ENCODE measurements around the gene ZNF213. TPM values are rescaled to one million over a fixed set of nuclear protein-coding genes. Genes with fewer than 3 reads are reported as not detected.
"Not testable (repeated sequence)": the region's sequence is repeated elsewhere in the genome, so short reads cannot be mapped to it uniquely, and the experiment has no call there.

ZNF213 gene
- polyA plus RNA-seq, 4 donors: 10.8 to 12.8 (median 11.8) TPM

DNA sequence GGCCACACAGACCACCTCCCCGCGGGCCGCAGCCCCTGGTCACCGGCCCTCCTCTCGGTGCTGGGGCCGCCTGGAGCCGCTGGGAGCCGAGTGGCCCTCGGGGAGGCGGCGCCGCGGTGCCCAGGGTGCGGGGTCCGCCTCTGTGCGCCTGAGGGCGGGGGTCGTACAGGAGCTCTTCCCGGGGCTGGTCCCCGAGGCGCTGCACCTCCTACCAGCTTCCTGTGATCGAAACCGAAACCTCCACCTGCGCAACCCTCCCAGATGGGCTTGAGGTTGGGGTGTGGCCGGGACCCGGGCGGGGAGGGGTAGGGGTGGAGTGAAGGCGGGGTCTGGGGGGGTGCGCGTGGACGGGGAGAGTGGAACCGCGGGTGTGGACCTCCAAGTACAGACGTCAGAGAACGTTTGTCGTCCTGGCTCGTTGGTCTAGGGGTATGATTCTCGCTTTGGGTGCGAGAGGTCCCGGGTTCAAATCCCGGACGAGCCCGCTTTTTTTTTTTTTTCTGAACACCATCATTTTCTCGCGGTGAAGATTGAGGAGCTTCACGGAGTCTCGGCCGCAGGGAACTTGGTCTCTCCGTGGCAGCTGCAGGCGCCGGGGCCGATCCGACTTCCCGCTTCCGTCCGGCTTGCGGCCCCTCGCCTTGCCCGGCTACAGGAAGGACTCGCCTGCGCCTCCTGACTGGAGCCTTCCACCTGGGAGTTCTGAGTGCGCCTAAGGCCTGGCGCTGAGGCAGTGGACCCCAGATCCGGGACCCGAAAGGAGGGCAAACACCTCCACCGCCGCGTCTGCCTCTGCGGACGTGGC, 23.9 kb downstream of the ZNF213 start:
- DNase-seq (peak; percentile 92 to 96), FAIRE-seq (no peak)
- no peaks in the 10 kb centered on the region for H3K36me3 ChIP-seq (ENCODE audit: control insufficient read depth in 3 of 3, insufficient read depth in 2 of 3, low read depth in 1 of 3, low read length in 3 of 3)
- H3K4me3 ChIP-seq (ENCODE audit: low read depth in 1 of 3, low read length in 3 of 3): peak overlapping the region; percentile 70 to 94 (median 72)
- peaks cover 0 to 36% (median 0%) of the 10 kb centered on the region in 3 donors for H3K27me3 ChIP-seq (ENCODE audit: control insufficient read depth in 3 of 3, insufficient read depth in 3 of 3, low read length in 3 of 3)
- WGBS, 3 donors: 1 to 2% (median 2%) methylated on average over 55 to 70 of the region's 70 CpGs
- peaks cover 0 to 8% (median 0%) of the 10 kb centered on the region in 3 donors for H3K4me1 ChIP-seq (ENCODE audit: control insufficient read depth in 3 of 3, insufficient read depth in 2 of 3, low read depth in 1 of 3, low read length in 2 of 3)
- H3K27ac ChIP-seq (ENCODE audit: low read depth in 1 of 3, low read length in 2 of 3): peak overlapping the region; percentile 86 to 92 (median 86)
- peaks cover 0 to 3% of the 10 kb centered on the region in 2 donors for H3K9me3 ChIP-seq (ENCODE audit: control insufficient read depth in 2 of 2, insufficient read depth in 1 of 2, low read depth in 1 of 2, low read length in 1 of 2)

DNA sequence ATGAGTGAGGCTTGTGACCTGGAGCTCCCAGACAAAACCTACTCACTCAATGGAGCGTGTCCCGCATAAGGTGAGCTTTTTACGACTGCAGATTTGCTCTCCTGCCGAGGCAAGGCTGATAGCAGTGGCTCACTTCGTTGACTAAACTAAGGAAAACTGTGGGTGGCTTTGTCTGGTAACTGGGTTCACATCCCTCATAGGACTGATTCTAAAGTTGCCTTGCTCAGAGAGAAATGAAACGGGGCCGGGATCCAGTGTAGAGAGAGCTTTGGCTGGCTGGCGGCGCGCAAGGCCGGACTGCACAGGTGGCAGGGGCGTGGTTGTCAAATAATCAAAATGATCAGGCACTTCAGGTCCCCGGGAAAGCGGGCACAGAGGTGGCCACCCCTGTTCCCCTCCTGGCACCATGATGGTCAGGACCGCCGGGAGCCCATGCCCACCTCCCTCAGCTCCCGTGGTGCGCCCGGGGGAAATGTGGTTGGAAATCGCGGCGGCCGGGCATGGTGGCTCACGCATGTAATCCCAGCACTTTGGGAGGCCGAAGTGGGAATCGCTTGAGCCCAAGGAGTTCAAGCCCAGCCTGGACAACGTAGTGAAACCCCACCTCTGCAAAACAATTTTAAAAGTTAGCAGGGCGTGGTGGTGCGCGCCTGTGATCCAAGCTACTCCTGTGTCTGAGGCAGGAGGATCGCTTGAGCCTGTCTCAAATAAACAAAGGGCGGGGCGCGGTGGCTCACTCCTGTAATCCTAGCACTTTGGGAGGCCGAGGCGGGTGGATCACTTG, 26.6 kb downstream of the ZNF213 start:
- 50 to 80% (median 62%) methylated on average over 36 of the region's 36 CpGs for WGBS, 3 donors
- no peak overlapping the region for H3K4me3 ChIP-seq (ENCODE audit: low read depth in 1 of 3, low read length in 3 of 3)
- peaks cover 0 to 8% (median 0%) of the 10 kb centered on the region in 3 donors for H3K4me1 ChIP-seq (ENCODE audit: control insufficient read depth in 3 of 3, insufficient read depth in 2 of 3, low read depth in 1 of 3, low read length in 2 of 3)
- no peak for FAIRE-seq
- no peaks in the 10 kb centered on the region for H3K36me3 ChIP-seq (ENCODE audit: control insufficient read depth in 3 of 3, insufficient read depth in 2 of 3, low read depth in 1 of 3, low read length in 3 of 3)
- H3K27ac ChIP-seq (ENCODE audit: low read depth in 1 of 3, low read length in 2 of 3): no peak overlapping the region
- peak; percentile 31 to 40 for DNase-seq
- peaks cover 0 to 3% of the 10 kb centered on the region in 2 donors for H3K9me3 ChIP-seq (ENCODE audit: control insufficient read depth in 2 of 2, insufficient read depth in 1 of 2, low read depth in 1 of 2, low read length in 1 of 2)
- H3K27me3 ChIP-seq (ENCODE audit: control insufficient read depth in 3 of 3, insufficient read depth in 3 of 3, low read length in 3 of 3): peaks cover 0 to 36% (median 0%) of the 10 kb centered on the region in 3 donors

DNA sequence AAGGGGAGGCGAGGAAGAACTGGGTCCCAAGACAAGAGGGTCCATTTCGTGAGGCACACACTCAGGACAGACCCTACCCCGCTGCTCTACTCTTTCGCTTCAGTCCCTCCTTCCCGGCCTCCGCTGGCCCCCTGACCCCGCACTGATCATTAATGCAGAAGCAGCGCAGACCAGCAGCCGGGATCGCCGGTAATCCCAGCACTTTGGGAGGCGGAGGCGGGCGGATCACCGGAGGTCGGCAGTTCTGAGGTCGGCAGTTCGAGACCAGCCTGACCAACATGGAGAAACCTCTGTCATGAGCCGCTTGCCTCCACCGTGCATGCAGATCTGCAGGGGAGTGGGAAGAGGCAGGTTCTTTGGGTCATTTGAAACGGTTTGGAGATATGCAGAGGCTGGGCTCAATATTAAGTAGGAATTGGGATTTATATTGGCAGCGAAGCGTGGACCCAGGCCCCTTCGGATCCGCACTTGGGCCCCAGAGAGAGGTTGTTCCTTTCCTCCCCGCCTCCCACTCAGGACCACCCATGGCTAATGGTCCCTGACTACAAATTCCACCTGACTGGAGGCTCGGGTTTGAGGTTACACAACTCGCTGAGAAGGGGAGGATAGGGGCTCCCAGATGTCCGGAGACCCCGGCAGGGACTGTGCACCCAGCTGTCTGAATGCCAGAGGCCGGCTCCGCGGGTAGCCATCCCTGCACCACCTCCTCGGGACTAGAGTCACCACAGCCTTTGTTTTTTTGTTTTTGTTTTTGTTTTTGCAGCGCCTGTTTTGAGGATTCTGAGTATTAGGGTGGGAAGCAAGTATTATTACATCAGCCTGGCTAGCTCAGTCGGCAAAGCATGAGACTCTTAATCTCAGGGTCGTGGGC, 29.5 kb downstream of the ZNF213 start:
- Histone ChIP-seq H3K4me3 (ENCODE audit: low read depth in 1 of 3, low read length in 3 of 3) (no peak overlapping the region), H3K9me3 (ENCODE audit: control insufficient read depth in 2 of 2, insufficient read depth in 1 of 2, low read depth in 1 of 2, low read length in 1 of 2) (no peaks in the 10 kb centered on the region), H3K27me3 (ENCODE audit: control insufficient read depth in 3 of 3, insufficient read depth in 3 of 3, low read length in 3 of 3) (peaks cover 0 to 59% (median 0%) of the 10 kb centered on the region in 3 donors), H3K27ac (ENCODE audit: low read depth in 1 of 3, low read length in 2 of 3) (no peak overlapping the region), H3K36me3 (ENCODE audit: control insufficient read depth in 3 of 3, insufficient read depth in 2 of 3, low read depth in 1 of 3, low read length in 3 of 3) (no peaks in the 10 kb centered on the region), H3K4me1 (ENCODE audit: control insufficient read depth in 3 of 3, insufficient read depth in 2 of 3, low read depth in 1 of 3, low read length in 2 of 3) (peaks cover 0 to 3% (median 0%) of the 10 kb centered on the region in 3 donors)
- WGBS, 3 donors: 82 to 88% (median 86%) methylated on average over 37 of the region's 37 CpGs
- DNase-seq: no peak
- FAIRE-seq: no peak

DNA sequence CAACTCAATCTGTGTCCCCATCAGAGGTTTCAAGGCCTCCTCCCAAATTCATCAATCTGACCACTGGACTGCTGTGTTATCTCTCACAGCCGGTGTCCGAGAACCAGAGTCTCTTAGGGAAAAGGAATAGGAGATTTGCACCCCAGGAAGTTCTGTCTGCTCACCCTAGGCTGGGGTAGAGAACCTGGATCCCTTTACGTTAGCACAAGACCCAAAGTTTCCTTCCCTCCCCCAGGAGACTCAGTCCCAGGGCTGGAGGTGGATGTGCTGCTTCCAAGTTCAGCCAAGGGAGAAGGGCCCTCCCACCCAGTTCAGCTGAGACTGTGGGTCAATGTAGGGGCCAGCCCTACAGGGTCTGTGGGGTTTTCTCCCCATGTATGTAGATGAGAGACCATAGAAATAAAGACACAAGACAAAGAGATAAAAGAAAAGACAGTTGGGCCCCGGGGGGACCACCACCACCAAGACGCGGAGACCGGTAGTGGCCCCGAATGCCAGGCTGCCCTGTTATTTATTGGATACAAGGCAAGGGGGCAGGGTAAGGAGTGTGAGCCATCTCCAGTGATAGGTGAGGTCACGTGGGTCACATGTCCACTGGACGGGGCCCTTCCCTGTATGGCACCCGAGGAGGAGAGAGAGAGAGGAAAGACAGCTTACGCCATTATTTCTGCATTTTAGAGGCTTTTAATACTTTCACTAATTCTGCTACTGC, 30.4 kb downstream of the ZNF213 start:
- no peak overlapping the region for H3K4me3 ChIP-seq (ENCODE audit: low read depth in 1 of 3, low read length in 3 of 3)
- DNase-seq: no peak

DNA sequence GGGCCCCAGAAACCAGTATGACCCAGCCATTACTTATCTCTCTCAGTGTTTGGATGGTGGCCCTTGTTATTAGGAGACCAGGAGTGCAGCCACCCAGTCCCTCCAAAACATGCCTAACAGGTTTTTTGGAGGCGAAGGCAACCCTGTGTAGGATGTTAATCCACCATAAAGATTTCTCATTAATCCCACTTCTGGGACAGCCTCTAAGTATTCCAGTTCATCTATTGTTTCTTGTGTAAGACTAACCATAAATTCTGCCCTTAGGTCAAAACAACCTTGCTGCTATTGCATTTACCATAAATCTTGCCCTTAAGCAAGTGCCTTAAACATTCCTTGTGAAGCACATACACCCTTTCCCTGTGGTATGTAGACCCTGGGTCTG, 31.7 kb downstream of the ZNF213 start:
- WGBS, 3 donors: 5 to 31% (median 11%) methylated on average over 1 of the region's 1 CpG
- Histone ChIP-seq H3K9me3 (ENCODE audit: control insufficient read depth in 2 of 2, insufficient read depth in 1 of 2, low read depth in 1 of 2, low read length in 1 of 2) (no peaks in the 10 kb centered on the region), H3K27me3 (ENCODE audit: control insufficient read depth in 3 of 3, insufficient read depth in 3 of 3, low read length in 3 of 3) (peaks cover 0 to 64% (median 7%) of the 10 kb centered on the region in 3 donors), H3K4me1 (ENCODE audit: control insufficient read depth in 3 of 3, insufficient read depth in 2 of 3, low read depth in 1 of 3, low read length in 2 of 3) (peaks cover 0 to 2% (median 0%) of the 10 kb centered on the region in 3 donors), H3K27ac (ENCODE audit: low read depth in 1 of 3, low read length in 2 of 3) (no peak overlapping the region), H3K4me3 (ENCODE audit: low read depth in 1 of 3, low read length in 3 of 3) (no peak overlapping the region), H3K36me3 (ENCODE audit: control insufficient read depth in 3 of 3, insufficient read depth in 2 of 3, low read depth in 1 of 3, low read length in 3 of 3) (no peaks in the 10 kb centered on the region)
- DNase-seq: no peak
- FAIRE-seq: no peak

More for the DNA sequence above, 30.4 kb downstream of the ZNF213 start:
- Histone ChIP-seq H3K9me3 (ENCODE audit: control insufficient read depth in 2 of 2, insufficient read depth in 1 of 2, low read depth in 1 of 2, low read length in 1 of 2) (no peaks in the 10 kb centered on the region), H3K27me3 (ENCODE audit: control insufficient read depth in 3 of 3, insufficient read depth in 3 of 3, low read length in 3 of 3) (peaks cover 0 to 59% (median 0%) of the 10 kb centered on the region in 3 donors), H3K36me3 (ENCODE audit: control insufficient read depth in 3 of 3, insufficient read depth in 2 of 3, low read depth in 1 of 3, low read length in 3 of 3) (no peaks in the 10 kb centered on the region), H3K4me1 (ENCODE audit: control insufficient read depth in 3 of 3, insufficient read depth in 2 of 3, low read depth in 1 of 3, low read length in 2 of 3) (no peaks in the 10 kb centered on the region), H3K27ac (ENCODE audit: low read depth in 1 of 3, low read length in 2 of 3) (peak overlapping the region in 1 of 3 donors; percentile 44)
- 76 to 88% (median 82%) methylated on average over 12 of the region's 12 CpGs for WGBS, 3 donors
- FAIRE-seq: no peak

DNA sequence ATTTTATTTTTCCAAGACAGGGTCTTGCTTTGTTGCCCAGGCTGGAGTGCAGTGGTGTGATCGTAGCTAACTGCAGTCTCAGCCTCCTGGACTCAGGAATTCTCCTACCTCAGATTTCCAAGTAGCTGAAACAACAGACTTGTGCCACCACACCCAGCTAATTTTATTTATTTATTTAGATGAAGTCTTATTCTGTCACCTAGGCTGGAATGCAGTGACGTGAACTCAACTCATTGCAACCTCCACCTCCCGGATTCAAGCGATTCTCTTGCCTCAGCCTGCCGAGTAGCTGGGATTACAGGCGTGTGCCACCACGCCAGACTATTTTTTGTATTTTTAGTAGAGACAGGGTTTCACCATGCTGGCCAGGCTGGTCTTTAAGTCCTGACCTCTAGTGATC, 33.9 kb downstream of the ZNF213 start:
- H3K36me3 ChIP-seq (ENCODE audit: control insufficient read depth in 3 of 3, insufficient read depth in 2 of 3, low read depth in 1 of 3, low read length in 3 of 3); DNase-seq; H3K27ac ChIP-seq (ENCODE audit: low read depth in 1 of 3, low read length in 2 of 3); H3K9me3 ChIP-seq (ENCODE audit: control insufficient read depth in 2 of 2, insufficient read depth in 1 of 2, low read depth in 1 of 2, low read length in 1 of 2); H3K4me3 ChIP-seq (ENCODE audit: low read depth in 1 of 3, low read length in 3 of 3); H3K4me1 ChIP-seq (ENCODE audit: control insufficient read depth in 3 of 3, insufficient read depth in 2 of 3, low read depth in 1 of 3, low read length in 2 of 3); FAIRE-seq: not testable (repeated sequence)
- peaks cover 0 to 76% (median 25%) of the 10 kb centered on the region in 3 donors for H3K27me3 ChIP-seq (ENCODE audit: control insufficient read depth in 3 of 3, insufficient read depth in 3 of 3, low read length in 3 of 3)
- WGBS, 3 donors: 76 to 86% (median 78%) methylated on average over 7 of the region's 7 CpGs

DNA sequence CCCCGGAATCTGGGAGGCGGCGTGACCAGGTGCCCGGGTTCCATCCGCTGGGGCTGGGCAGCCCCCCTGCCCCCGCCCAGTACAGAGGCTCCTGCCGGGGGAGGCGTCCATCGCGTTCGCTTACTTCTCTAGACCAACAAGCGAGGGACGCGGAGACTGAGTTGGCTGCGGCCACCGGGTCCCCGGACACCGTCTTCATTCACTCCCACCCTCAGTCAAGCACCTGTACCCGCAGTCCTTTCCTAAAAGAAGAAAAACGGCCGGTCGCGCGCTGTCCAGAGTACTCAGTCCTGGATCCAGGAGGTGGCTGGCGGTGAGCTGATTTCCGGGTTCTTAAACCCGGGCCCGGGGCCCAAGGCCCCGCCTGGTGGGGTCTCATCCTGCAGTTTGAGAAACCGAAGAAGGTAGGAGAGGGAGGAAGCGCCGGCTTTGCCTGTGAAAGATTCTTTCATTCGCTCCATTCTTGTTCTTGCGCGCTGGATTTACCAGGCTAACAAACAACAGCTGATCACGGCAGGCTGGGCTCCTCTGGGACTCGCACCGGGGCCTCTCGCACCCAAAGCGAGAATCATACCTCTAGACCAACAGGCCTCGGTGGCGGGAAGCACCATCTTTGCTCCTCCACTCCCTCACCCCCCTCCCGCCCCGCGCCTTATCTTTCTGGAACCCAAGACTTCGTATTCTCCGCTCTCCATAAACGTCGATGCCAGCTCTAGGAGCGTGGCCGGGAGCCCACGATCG, 35.8 kb downstream of the ZNF213 start:
- no peak for FAIRE-seq
- Histone ChIP-seq H3K27me3 (ENCODE audit: control insufficient read depth in 3 of 3, insufficient read depth in 3 of 3, low read length in 3 of 3) (peaks cover 0 to 84% (median 43%) of the 10 kb centered on the region in 3 donors), H3K4me3 (ENCODE audit: low read depth in 1 of 3, low read length in 3 of 3) (peak overlapping the region in 1 of 3 donors; percentile 12), H3K36me3 (ENCODE audit: control insufficient read depth in 3 of 3, insufficient read depth in 2 of 3, low read depth in 1 of 3, low read length in 3 of 3) (no peaks in the 10 kb centered on the region), H3K4me1 (ENCODE audit: control insufficient read depth in 3 of 3, insufficient read depth in 2 of 3, low read depth in 1 of 3, low read length in 2 of 3) (peaks cover 0 to 4% (median 0%) of the 10 kb centered on the region in 3 donors), H3K27ac (ENCODE audit: low read depth in 1 of 3, low read length in 2 of 3) (no peak overlapping the region), H3K9me3 (ENCODE audit: control insufficient read depth in 2 of 2, insufficient read depth in 1 of 2, low read depth in 1 of 2, low read length in 1 of 2) (peaks cover 0 to 4% of the 10 kb centered on the region in 2 donors)
- no peak for DNase-seq
- WGBS, 3 donors: 2 to 4% (median 3%) methylated on average over 52 to 53 of the region's 53 CpGs

Measured in small intestine (tissue), 7 donors.